NCI-H510A treated with DMSO at 0.1 percent for 48 hours (cell line): ENCODE data around the gene F7.
"Not testable (repeated sequence)": the region's sequence is repeated elsewhere in the genome, so short reads cannot be mapped to it uniquely, and the experiment has no call there.

Experiments used
- DNase-seq: peaks from one replicate; lab custom pipeline; 2025; lab: John Stamatoyannopoulos, UW

Gene F7

DNA sequence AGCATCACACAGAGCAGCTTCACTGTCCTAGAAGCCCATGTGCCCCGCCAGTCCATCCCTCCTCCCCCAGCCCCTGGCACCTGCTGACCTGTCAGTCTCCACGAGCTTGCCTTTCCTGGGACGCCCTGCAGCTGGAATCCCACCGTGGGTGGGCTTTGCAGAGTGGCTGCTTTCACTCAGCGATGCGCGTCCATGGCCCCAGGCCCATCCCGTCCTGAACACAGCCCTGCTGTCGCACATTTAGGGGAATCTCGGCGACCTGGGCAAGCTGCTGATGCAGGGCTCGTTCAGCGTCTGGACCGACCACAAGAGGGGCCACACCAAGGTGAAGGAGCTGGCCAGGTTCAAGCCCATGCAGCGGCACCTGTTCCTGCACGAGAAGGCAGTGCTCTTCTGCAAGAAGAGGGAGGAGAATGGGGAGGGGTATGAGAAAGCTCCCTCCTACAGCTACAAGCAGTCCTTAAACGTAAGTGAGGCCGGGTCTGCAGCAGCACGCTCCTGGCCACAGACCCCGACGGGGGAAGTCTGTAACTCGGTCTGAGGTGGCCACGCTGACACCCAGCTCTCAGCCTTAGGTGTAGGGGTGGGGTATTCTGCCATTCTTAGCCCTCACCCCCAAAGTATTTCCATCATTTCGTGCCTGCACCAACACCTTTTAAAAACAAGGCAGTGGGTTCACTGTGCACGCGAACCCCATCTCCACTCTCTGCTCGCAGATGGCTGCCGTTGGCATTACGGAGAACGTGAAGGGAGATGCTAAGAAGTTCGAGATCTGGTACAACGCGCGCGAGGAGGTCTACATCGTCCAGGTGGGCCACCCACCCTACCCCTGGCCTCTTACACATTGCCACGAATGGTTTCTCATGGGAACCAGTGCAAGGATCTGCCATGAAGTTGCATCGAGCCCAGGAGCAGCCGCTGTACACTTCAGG, 18.3 kb upstream of the F7 start:
- no peak for DNase-seq

DNA sequence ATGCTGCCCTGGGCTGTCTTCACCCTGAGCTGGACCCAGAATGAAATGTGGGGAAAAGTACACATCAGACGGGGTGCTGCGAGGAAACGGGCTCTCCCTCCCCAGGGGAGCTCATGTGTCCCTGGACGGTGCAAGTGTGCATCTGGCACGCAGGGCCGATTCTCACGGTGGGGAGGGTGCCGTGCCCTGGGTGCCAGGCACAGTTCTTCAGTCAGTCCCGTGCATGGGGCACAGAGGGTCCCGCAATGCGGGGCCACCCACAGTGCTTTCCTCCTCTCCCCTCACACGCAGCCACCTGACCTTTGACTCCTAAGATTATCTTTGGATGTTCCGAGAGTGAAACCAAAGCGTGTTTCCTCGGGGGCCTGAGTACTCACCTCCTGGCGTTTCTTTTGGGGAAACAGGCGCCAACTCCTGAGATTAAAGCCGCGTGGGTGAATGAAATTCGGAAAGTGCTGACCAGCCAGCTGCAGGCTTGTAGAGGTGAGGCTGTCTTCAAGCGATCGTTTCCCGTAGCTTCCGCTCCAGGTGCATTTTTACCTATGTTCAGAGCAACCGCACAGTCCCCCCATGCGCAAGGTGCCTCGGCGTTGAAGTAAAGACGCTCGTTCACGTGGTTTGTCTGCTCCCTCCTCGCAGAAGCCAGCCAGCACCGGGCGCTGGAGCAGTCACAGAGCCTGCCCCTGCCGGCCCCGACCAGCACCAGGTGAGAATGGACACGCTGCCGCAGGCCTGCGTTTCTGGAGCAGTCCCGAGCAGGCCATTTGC, 17.5 kb upstream of the F7 start:
- DNase-seq: no peak

DNA sequence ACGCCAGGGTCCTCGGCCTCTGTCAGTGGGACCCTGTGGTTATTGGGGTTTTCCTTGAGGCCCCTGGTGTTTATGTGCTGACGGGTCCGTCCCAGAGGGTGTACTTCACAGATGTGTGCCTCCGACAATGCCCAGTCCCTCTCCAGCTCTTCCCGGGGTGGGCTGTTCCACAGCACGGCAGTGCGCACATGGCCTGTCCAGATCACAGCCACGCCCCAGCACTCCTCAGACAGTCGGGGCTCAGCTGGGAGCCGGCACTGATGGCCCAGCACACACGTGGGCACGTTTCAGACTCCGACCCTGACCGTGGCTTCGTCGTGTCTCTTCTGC, 16.9 kb upstream of the F7 start:
- DNase-seq: no peak

DNA sequence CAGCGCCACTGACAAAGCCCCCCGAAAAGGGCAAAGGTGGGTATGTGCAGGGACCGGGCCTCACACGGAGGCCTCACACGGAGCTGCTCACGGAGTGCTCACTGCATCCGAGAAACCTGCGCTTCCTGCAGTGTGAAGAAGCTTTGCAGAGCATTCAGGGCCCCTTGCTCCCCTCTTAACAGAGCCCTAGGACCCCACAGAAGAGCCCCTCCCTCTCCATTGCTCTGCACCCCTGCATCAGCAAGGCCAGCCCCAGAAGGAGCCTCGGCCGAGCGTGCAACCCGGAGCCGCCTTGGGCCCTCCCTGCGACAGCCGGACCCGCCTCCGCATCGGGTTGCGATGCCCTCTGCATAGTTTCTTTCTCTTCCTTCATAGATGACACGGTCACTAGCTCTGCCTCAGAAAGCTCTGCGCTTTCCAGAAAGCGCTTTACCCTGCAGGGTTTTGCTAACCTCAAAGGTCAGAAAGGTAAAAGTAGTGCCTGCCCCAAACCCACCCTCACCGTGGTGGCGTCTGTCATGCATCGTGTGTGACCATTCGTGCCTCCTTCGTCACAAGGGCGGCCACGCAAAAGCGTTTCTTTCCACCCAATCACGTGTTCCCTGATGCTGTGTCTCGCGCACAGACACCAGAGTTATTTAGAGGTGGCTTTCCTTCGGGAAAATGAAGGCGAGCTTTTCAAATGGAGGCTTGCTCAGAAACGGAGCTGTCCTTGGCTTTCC, 15.7 kb upstream of the F7 start:
- no peak for DNase-seq

DNA sequence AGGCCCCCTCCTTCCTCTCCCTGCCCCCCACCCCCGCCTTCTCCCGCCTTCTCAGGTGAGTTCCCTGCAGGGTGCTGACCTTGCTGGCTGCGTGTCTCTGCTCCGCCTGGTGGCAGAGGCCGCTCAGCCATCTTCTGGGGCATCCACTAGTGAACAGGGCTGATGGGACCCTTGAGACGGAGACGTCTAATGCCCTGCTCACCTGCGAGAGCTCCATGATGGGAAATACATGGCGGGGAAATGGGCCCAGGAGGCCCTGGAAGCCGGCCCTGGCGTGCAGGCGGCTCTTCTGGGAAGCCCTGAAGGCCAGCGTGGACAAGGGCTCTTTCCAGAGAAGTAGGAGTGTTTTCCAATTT, 15.2 kb upstream of the F7 start:
- DNase-seq: no peak

DNA sequence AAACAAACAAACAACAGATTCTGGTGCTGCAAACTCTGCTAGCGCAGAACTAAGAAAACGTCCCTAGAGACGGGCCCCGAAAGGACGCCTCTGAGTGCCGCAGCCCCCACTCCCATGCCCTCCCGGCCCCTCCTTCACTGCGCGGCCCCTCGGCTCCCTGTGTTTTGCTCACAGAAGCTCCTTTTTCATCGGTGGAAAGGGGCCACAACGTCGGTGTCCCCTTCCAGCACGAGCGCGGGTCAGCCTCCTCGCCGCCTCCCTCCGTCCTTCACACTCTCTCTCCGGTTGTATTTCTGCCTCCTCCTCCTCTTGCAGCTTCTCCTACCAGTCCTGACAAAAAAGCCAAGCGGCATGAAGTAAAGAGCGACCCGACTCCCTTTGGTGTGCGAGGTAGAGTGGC, 14.8 kb upstream of the F7 start:
- no peak for DNase-seq

DNA sequence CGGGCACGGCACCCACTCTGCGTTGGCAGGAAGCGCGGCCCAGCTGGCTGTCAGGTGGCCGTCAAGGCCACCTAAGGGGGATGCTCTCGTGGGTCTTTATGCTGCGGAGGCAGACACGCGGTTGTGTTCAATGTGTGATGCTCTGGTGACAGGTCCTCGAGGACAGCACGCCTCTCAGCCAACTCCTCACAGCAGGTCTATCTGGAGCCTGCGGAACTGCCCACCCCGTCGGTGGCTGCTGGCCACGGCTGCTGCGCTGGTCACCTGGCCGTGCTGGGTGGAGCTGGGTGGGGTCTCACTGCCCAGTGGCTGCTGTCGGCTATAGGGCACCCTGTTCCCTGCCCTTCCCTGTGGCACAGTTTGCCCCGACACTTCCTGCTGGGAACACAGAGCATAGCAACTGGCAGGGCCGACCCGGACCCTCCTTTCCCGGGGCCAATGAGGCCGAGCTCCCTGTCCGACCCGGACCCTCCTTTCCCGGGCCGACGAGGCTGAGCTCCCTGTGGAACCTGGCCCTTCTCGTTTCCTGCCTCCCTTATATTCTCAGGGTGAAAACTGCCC, 14.3 kb upstream of the F7 start:
- no peak for DNase-seq

DNA sequence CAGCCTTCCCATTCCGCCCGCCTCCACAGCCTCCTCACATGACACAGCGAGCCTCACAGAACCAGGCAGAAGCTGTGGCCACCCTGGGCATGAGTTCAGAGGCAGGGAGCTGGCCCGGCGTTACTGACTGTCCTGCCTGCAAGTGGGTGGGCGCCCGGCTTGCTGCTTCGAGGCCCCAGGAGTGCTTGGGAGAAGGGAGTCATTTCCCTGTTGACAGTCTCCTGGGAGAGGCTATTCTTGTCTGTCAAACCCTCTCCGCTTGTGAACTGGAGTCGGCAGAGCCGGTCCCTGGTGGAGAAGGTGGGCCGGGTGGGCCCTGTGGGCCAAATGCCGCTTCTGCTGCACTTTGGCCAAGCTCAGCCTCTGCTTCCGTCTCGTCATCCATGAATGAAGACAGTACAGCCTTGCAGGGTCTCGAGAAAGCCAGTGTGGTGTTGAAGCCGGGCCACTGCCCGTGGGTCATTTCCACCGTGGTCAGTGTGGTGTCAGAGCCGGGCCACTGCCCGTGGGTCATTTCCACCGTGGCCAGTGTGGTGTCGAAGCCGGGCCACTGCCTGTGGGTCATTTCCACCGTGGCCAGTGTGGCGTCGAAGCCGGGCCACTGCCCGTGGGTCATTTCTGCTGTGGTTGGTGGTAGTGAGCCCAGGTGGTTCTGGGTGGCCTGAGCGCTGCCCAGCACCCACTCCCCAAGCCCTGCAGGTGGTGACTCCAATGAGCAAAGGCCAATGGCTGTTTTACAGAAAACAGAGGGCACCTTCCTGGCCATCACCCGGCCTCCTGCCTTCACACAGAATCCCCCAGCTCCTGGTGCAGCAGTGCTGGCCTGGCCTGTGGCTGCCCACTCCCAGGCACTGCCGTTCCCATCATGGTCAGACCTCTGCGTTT, 13.5 kb upstream of the F7 start:
- DNase-seq: no peak

DNA sequence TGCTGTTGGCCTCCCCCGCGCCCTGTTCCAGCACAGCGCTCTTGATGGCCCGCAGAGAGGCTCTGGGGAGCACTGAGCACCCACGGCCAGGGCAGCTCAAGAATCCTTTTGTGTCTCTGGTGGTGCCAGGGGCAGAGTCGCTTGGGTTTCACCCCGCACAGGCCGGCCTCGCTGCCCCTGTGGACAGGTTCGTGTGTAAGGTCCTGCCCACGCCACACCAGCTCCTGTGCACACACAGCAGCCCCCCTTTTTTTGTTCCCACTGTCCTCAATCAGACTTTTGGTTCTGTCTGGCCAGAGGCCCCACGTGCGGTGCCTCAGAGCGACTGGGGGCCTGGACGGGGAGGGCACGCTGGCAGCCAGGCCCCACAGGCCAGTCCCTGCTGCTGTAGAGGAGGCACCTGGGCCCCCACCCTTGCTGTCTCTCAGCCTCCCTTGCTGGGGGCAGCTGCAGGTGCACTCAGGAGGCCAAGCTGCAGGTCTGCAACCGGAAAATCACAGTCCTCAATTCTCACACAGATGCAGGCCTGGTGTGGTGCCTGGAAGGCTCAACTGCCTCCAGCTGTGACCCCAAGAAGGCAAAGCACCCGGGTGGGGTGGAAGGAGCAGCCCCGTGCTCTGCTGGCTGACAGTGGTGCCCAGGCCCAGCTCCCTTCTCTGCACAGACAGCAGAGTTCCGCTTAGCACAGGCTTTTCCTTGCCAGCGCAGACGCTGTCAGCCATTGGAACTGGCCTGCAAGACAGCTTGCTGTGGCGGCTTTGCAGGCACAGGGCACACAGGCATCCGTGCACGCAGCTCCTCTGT, 12.6 kb upstream of the F7 start:
- no peak for DNase-seq

DNA sequence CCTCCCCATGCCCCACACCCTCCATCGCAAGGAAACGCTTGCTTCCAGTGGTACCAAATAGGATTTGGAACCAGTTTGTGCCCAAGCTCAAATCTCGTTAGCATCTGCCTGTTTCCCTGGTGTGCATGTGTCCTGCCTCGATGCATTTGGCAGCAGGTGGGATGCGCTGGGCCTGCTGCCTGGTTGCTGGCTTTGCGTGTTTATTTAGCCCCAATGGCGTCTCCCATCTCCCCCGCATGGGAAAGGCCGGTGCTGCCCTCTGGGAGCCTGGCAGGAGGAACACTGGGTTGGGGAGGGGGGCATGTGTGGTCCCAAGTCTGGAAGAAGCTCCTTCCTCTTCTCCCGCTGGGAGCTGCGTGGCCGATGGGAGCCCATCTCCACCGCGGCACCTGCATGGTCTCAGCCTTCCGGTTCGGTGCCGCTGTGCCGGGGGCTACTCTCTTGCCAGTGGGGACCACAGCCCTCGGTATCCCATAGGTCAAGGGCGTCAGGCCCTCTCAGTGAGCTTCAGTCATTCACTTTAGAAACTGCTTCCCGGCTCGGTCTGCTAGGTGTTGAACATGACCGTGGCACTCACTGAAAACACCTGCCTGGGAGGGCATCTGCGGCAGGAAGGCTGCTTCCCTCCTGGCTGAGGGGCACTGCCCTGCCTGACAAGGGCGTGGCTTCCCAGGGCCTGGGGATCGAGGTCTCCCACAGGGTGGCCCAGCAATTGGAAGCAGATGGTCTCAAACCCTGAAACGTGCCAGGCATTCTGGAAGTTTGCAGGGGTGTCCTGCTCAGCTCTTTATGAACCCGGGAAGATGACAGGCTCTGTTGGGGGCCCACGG, 11.8 kb upstream of the F7 start:
- no peak for DNase-seq

DNA sequence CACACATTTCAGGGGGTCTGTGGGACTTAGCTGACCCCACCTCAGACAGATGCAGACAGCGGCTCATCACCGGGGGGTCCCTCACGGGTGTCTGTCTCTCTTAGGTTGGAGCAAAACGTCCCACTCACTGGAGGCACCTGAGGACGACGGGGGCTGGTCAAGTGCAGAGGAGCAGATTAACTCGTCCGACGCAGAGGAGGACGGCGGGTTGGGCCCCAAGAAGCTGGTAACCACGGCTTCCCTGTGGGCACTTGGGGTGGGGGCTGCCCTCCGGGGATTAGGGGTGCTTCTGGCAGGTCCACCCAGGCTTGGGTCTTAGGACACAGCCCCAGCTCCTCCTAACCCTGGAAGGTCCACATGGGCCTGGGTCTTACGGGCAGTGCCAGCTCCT, 11.2 kb upstream of the F7 start:
- DNase-seq: no peak

DNA sequence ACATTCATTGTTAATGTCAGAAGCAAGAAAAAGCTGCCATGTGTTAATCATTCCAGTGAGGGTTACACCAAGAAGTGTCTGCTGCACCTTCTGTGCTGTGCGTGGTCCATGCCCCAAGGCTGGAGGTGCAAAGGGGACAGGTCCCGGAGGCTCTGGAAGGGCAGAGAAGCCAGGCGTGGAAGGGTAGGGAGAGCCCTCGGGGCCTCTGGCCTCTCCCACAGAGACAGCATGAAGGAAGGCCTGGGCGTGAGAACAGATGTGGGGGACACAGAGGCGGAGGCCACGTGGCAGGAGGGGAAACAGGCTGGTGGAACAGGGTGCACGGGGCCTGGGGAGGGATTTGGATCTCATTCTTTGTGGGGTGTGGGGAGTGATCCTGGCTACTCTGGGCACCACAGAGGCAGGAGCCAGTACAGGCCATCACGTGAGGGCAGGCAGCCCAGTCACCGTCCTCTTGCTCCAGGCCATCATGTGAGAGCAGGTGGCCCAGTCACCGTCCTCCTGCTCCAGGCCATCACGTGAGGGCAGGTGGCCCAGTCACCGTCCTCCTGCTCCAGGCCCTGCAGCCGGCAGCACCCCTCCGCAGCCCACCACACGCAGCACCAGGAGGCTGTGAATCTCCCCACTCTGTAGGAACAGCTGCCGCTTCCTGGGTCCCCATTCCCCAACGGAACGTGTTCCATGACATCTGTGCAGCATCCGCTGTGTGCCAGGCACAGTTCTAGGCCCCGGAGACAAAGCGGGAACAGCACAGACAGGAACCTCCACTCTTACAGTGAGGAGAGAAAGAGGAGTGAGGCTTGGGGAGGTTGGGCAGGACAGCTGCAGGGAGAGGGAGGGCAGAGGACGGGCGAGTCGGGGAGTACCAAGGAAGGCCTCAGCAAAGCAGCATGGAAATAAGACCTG, 10.2 kb upstream of the F7 start:
- no peak for DNase-seq

DNA sequence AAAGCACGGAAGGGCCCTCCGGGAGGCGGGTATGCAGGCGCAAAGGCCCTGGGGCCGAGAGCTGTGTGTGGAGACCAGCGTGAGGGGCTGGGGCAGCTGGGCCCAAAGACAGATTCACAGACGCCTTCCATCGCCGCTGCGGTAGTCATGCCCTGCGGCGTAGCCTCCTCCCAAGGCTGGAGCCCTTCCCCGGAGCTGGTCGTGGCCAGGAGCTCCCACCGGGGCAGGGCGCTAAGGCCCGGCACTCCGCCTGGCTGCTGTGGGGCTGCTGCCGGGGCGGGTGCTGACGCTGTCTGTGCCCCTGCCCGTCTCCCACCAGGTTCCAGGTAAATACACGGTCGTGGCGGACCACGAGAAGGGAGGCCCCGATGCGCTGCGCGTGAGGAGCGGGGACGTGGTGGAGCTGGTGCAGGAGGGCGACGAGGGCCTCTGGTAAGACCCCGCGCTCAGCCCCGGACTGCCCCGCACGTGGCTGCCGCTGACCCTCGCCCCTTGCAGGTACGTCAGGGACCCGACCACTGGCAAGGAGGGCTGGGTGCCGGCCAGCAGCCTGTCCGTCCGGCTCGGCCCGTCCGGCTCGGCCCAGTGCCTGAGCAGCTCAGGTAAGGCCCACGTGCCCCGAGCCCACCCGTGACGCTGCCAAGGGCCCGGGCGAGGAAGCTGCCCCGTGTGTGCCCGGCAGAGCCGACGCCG, 9.4 kb upstream of the F7 start:
- no peak for DNase-seq

DNA sequence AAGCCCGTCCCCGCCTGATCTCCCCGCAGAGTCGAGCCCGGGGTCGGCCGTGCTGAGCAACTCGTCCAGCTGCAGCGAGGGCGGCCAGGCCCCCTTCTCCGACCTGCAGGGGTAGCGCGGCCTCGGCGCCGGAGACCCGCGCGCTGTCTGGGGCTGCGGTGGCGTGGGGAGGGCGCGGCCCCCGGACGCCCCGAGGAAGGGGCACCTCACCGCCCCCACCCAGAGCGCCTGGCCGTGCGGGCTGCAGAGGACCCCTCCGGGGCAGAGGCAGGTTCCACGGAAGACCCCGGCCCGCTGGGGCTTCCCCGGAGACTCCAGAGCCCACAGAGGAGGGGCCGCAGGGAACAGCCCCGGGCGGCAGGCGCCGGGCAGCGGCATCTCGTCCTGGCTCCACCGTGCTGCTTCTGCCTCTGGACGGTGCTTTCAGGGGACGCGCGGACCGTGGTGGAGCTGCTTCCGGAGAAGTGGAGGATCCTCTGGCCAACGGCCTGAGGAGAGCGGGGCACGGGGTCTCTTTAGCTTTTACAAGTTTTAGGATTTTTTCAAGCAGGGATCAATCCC, 8.8 kb upstream of the F7 start:
- no peak for DNase-seq

DNA sequence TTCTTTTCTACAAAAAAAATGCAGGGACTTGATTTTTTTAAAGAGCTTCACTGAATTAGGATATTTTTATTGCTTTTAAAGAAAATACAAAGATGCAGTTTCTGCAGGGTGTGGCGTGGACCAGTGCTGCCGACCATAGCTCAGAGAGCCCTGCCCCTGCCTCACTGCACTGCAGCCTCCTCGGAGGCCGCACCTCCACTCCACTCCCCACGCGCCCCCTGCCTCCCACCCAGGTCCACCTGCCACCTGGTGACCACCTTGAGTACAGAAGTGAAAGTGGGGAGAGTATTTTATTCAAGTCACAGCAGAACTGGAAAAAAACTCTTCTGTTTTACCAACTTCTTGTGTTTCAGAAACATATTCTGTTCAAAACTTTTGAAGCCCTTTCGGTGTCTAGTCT, 7.9 kb upstream of the F7 start:
- DNase-seq: no peak

DNA sequence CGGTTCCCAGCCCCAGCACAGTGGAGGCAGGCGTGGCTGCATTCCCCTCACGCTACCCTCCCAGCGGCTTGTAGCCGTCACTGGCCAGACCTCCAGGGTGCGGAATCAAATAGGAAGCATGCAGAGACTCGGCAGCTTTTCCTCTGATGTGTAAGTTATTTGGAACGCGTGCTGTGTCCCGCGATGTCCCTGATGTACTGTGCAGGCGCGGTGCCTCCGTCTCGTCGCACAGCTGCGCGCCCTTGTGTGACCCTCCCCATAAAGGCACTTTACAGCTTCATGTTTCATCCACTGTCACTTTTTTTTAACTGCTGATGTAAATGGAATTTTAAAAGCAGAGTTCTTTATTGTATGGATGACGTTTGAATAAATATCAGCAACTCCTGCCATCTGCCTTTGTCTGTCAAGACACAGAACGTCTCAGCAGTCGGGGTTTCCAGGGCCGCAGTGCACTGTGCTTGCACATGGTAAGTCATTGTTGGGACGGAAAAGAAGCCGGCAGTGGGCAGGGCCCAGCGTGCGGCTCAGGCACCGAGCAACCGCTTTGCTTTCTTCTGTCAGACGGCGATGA, 7.3 kb upstream of the F7 start:
- no peak for DNase-seq

DNA sequence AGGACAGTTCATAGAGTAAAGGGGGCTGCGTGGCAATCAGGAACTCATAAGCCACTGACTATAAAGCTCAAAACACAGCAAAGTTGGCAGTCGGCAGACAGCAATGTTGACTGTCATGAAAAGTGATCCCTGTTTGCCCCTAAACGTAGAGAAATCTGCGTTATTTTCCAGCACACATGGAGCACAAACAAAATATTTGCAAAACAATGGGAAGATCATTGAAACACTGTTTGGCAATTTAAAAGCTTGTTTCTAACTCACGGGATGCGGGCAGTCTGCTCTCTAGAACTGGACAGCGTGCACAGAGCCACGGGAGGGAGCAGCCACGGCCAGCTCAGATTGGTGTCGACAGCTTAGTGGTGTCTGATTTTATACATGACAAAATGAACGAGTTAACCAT, 6.4 kb upstream of the F7 start:
- no peak for DNase-seq

DNA sequence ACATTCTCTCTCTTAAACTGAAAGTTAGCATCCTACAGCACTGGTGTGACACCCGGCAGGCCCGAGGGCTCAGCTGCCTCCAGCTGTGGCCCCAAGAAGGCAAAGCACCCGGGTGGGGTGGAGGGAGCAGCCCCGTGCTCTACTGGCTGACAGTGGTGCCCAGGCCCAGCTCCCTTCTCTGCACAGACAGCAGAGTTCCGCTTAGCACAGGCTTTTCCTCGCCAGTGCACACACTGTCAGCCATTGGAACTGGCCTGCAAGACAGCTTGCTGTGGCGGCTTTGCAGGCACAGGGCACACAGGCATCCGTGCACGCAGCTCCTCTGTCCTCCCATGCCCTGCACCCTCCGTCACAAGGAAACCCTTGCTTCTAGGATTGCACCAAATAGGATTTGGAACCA, 3.3 kb upstream of the F7 start:
- DNase-seq: not testable (repeated sequence)
